IPS-11a (cell line): ENCODE measurements around the gene SPATA13.
A peak's percentile ranks its signal among the peaks of the same experiment; 100 is the strongest.

ENCODE experiments used
- H3K4me3 ChIP-seq: one replicate; pipeline ENCODE4 v1.5.1; 2013; ENCODE audit warnings: low read depth, low read length, control low read depth

The SPATA13 gene

DNA sequence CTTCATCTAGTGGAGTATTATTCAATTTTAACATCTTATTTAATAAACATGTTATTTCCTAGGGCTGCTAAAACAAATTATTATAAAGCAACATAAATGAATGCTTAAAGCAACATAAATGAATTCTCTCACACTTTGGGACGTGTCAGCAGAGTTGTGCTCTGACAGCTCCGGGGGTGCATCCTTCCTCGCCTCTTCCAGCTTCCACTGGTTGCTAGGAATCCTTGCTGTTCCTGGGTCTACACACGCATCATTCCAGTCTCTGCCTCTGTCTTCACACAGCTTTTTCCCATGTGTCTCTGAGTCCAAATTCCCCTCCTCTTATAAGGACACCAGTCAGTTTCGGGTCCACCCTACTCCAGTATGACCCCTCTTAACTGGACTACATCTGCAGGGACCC, 21.6 kb upstream of the SPATA13 start:
- no peak overlapping the region for H3K4me3 ChIP-seq

DNA sequence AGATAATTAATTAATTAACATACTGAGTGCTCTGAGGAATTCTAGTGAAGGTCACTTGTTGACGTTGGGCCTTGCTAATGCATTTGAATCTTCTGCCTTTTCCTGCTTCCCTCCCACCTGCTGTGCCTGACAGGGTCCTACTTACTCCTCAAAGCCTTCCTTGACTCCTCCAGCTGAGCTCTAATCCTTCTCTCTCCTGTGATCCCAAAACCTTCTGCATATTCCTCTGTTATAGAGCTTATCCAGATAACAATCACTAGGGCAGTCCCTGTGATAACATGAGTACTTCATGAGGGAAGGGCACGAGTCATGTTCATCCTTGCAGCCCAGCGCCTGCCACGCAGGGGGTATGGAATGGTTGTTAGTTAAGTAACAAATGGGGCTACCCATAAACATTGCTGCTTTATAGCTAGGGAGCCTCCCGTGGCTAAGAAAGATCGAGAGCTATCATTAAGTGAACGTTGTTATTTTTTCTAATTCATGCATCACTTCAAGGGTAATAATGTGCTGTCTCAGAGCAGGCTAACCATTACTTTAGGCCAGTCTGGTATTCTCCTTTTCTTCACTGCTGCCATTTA, 19.1 kb upstream of the SPATA13 start:
- H3K4me3 ChIP-seq = no peak overlapping the region

DNA sequence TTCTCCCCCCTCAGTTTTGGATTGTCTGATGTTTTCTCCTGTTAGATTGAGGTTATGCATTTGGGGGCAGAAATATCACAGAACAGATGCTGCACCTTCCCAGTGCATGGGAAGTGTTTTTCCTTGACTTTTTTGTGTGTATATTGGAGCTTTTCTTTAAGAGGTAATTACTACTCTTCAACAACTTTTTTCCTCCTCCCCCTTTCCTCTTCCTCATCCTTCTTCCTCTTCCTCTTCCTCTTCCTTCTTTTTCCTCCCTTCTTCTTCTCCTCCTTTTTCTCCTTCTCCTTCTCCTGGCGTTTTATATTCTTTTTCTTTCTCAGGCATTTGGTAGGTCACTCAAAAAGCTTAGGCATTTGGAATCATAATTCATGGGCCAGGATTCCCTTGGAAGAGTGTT, 18.1 kb upstream of the SPATA13 start:
- no peak overlapping the region for H3K4me3 ChIP-seq

- no peak overlapping the region for H3K4me3 ChIP-seq
Observed at GRCh38 chr13:24142886-24143285, 17.6 kb upstream of the SPATA13 start.

DNA sequence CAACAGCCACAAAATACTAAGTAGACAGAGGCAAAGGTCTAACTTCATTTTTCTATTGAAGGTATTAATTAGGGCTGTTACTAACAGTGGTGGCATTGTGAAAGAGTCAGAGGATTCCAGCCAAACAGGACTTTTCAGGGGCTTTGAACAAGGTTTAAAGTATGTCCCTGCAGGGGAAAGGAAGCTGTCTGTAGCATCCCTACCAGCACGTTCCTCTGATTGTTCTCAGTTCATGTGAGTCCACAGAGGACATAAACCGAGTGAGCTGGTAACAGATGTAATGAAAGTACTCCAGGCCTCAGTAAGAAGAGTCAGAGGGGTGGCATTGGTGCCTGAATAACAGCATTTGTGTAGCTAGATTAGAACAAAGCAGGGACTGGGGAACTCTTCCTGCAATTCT, 15.3 kb upstream of the SPATA13 start:
- H3K4me3 ChIP-seq = no peak overlapping the region

GRCh38 chr13:24145674-24146073, 14.8 kb upstream of the SPATA13 start:
- no peak overlapping the region for H3K4me3 ChIP-seq

DNA sequence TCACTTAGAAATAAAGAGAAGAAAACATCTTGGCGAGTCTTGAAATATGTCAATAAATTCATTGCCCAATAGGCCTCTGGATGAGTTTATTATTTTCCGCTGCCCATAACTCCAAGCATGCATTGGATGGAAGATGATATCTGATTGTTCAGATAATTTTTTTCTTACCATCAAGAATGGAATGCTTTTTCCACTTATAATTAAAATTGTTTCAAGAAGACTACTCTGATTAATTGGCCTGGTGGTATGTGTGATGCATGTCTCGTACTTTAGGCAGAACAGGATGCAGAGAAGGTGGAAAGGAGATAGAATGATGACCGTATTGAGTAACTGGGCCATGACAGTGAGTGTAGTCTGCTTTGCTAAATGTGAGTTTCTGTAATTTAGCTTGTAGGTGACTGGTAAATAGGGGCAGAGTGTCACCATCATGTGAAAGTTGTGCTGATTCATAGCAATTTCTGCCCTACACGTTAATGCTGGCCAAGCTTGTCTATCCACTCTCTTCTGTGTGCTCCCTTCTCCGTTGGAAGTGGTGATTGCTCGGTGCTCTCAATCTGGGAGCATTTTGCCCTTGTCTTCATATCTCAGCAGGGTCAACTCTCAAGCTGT, 13.5 kb upstream of the SPATA13 start:
- H3K4me3 ChIP-seq = no peak overlapping the region

GRCh38 chr13:24147570-24147963, 13.0 kb upstream of the SPATA13 start:
- H3K4me3 ChIP-seq = no peak overlapping the region

DNA sequence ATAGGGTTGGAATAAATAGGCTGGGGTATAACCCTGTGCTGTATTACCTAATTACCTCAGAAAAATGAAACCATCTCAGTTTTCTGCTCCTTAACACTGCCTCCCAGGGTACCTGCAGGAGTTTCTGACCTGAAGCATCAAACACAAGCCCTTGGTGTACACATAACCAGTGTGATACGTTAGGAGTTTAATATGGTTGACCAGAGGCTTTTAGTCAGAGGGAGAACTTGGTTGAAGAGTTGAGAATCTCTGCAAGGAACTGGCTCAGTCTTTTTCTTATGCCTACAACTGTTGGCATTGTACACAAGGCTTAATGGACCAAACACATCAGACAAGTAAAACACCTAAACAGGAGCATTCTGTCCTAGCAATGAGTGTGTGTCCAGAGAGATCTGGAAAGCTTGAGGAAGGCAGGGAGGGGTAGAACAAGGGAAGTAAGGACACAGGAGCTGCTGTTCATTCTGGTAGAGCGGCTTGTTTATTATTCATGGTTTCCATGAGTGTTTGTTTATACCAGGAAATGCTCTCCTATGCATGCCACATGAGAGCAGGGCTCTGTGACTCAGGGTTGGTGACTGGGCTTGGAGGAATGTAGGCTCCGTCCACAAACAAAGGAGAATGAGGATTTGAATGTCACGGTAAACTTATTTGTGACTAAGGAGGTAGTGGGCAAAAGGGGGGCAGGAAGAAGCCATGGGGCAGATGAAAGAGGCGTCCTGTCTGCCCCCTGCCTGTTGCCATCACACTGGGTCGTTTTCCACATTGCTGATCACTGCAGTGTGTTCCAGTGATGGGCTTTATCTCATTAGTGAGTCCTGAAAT, 11.9 kb upstream of the SPATA13 start:
- no peak overlapping the region for H3K4me3 ChIP-seq

GRCh38 chr13:24149246-24150032, 11.1 kb upstream of the SPATA13 start:
- H3K4me3 ChIP-seq = no peak overlapping the region

GRCh38 chr13:24150572-24150971, 9.9 kb upstream of the SPATA13 start:
- H3K4me3 ChIP-seq = no peak overlapping the region

- no peak overlapping the region for H3K4me3 ChIP-seq
Observed at GRCh38 chr13:24151864-24152263, 8.7 kb upstream of the SPATA13 start.

GRCh38 chr13:24152292-24153214, 8.0 kb upstream of the SPATA13 start:
- no peak overlapping the region for H3K4me3 ChIP-seq

- no peak overlapping the region for H3K4me3 ChIP-seq
Observed at GRCh38 chr13:24153347-24153746, 7.2 kb upstream of the SPATA13 start.

DNA sequence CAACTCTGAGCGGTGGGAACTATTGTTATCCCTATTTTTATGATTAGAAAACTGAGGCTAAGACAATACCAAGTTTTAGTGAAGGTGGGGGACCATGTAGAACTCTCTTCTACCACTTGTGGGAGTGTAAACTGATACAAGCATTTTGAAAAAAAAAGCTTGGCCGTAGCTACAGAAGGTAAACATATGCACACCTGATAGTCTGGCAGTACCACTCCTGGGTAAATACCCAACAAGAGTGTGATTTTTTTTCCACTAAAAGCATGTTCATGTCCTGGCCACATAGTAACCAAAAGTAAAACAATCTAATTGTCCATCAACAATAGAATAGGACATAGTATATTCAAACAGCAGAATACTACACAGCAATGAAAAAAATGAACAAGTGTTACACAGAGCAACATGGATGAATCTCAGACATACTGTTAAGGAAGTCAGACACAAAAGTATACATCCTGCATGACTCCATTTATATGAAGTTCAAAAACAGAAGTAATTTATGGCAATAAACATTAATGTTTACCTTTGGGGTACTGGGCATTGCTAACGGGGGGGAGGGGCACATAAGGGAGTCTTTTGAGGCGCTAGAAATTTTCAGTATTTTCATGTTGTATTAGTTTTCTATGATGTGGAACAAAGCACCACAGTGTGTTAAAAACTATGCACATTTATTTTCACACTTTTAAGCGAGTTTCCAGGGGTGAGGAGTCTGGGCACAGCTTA, 6.4 kb upstream of the SPATA13 start:
- no peak overlapping the region for H3K4me3 ChIP-seq

DNA sequence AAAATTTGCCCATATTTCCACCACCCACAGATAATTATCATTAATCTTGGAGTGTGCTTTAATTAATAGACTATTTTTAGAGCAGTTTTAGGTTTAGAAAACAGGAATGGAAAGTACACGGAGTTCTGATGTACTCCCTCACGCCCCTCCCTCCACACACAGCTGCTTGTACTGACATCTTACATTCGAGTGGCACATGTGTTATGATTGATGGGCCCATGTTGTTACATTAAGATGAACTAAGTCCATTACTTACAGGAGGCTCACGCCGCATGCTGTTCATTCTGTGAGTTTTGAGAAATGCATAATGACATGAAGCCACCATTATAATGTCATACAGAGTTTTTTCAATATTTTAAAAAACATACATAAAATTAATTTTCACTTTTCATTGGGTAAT, 1.2 kb upstream of the SPATA13 start:
- H3K4me3 ChIP-seq = no peak overlapping the region

DNA sequence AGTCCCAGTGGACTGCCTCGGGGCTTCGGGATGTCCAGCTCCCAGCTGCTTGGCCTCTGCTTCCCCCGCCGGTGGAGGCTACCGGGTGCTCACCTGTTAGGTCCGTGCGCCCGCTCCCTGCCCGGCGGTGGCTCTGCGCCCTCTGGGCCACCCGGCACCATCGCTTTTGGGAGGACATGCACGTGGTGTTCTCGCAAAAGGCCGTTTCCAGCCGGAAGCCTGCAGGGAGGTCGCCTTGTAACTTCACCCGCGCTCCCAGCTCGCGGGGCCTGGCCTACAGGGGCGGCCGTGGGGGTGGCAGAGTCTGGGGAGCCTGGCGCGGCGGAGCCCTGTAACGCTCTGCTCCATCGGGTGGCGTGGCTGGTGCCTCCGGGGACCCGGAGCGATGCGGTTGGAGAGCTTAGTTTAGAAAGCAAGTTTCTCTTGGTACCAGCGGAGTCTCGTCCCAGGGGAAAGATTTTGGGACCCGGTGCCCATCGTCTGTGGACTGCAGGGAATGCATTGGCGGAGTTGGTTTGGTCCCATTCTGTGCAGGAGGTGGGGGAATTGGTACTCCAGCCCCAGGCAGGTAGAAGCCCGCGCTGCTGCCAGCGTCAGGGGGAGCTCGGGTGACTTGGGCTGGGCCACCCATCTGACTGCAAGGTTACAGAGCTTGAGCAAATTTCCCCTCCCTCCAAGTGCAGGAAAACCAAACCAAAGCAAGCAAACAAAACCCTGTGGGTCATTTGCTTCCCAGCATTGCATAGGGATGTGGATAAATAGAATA, 673 bp downstream of the SPATA13 start:
- H3K4me3 ChIP-seq = peak overlapping the region; percentile 78

DNA sequence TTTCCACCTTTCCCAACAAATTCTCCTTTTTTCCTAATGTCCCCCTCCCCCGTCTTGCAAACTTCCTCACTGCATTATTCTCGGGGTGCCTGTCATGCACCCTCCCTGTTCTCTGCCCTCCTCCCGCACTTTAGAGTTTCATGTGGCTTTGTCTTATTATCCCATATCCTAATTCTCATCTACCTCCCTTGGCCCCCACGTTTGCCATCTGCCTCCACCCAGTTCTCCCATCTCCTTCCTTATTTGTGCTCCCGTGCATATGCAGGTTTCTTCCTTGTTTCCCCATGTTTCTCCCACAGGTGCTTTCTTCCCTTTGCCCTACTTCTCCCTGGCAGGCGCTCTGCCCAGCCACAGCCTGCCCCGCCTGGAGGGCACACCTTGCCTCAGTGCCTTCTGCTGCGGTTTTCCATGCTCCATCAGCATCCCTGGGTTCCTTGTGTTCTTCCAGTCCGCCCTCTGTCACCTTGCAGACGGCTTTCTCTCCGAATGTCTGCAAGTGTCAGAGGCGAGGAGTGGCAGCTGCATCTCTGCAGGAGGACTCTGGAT, 1.5 kb downstream of the SPATA13 start:
- peak overlapping the region; percentile 78 for H3K4me3 ChIP-seq

- no peak overlapping the region for H3K4me3 ChIP-seq
Observed at GRCh38 chr13:24162604-24163003, 2.1 kb downstream of the SPATA13 start.
